NCI-H1417 (cell line): ENCODE results near the gene GLDN.

Source experiments
- DNase-seq, 3 experiments: peaks; one replicate each; lab custom pipeline; 2025; lab: John Stamatoyannopoulos, UW

Gene GLDN

DNA sequence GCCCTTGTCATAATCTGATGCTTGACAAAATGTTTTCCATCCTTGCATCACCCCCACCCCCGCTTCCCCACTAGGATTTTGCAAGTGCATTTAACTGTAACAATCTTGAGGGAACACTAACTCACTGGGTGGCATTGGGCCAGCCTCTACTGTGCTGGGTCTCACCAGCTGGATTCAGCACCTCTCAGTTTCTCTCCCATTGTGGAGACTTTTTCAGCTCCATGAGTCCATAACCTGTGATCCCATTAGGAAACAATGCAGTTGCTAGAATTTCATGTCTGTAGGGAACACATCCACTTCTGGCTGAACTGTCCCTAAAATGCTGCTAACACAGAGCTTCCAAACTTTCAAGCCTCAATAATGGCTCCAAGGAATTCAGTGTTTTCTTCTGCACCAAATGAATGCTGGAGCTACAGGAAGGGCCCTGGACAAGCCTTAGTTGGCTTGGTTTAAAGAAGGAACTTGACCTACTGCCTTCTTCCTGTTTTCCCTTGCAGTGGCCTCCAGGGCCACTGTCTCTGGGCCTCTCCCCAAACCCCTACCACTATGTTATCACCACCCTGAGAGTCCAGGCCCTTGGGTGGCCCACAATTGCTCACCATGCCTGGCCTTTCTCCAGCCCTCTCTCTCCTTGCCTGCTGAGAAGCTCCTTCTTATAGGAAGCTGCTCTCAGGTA is 18.7 kb upstream of the GLDN start:
- no peak for DNase-seq

DNA sequence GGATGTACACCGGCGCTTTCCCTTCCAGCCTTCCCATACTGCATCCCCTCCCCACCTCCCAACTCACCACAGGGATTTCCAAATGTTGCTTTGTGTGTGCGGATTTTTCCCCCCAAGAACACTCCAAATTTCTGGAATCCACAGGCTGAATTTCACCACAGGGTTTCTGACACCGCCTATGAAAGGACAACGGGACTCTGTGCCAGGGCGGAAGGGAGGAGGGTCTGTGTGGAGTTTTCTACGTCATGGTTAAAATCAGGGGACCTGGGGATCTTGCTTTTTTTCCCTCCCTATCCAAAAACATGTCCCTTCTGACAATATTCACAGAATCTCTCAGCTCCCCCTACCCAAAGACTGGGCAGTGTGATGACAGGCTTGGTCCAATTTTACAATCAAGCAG is 17.7 kb upstream of the GLDN start:
- no peak for DNase-seq

DNA sequence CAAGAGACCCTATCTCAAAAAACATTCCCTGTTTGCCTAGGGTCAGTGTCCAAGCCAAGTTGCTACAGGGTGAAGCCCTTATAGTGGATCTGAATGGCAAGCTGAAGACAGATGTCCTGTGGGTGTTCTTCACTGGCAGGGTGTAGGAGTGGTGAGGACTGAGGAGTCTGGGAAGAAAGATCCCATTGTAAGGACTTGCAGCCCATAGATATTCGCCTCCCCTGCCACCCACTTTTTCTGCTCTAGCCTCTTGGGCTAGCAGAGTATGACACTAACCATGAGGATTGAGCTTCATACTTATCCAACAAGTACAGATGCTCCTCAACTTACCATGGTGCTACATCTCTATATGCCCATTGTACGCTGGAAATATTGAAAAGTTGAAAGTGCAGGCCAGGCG is 16.3 kb upstream of the GLDN start:
- DNase-seq = no peak

DNA sequence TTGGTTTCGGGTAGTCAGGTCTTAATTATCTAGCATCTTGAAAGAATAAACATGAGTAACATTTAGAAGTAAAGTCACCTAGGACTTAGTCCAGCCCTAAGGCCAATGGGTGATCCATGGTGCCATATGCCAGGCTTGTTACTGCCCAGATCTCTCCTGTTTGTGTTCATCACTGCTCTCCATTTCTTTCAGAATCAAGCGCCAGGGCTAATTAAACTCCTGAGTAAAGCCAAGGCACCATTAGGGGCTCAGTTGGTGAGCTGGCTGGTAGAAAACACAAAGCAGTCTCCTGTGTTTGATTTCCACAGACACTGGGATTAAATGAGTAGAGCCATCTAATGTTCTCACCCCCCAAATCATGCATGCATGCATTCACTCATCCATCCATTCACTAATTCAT is 14.4 kb upstream of the GLDN start:
- peak in 1 of 3 experiments; percentile 1 for DNase-seq

DNA sequence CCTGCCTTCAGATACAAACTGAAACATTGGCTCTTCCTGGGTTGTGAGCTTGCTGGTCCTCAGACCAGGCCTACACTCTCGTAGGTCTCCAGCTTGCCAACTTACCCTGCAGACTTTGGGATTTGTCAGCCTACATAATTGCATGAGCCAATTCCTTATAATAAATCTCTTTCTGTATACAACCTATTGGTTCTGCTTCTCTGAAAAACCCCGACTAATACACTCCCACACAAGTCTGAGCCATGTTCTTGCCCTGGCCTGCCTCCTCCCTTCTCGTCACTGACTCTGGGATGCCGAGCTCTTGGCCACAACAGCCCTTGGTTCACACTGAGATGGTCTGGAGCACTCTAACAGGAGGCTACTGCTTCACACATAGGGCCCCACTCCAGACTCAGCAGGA is 12.5 kb upstream of the GLDN start:
- no peak for DNase-seq

DNA sequence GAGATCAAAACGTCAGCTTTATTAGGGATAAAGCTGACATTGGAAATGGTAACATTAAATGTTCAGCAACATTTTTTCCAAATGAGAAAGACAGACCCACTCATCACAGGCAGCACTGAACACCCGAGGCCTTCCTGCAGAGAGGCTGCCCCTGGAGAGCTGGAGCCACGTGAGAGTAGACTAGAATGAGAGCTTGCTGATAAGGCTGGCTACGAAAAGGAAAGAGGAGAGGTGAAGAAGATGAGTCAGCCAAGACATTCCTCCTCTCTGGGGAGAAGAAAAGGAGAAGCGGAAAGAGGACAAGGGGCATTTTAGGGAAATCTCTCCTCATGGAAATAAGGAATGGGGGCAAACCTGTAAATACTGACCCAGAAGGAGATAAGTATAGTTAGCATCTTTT is 10.3 kb upstream of the GLDN start:
- DNase-seq = no peak

DNA sequence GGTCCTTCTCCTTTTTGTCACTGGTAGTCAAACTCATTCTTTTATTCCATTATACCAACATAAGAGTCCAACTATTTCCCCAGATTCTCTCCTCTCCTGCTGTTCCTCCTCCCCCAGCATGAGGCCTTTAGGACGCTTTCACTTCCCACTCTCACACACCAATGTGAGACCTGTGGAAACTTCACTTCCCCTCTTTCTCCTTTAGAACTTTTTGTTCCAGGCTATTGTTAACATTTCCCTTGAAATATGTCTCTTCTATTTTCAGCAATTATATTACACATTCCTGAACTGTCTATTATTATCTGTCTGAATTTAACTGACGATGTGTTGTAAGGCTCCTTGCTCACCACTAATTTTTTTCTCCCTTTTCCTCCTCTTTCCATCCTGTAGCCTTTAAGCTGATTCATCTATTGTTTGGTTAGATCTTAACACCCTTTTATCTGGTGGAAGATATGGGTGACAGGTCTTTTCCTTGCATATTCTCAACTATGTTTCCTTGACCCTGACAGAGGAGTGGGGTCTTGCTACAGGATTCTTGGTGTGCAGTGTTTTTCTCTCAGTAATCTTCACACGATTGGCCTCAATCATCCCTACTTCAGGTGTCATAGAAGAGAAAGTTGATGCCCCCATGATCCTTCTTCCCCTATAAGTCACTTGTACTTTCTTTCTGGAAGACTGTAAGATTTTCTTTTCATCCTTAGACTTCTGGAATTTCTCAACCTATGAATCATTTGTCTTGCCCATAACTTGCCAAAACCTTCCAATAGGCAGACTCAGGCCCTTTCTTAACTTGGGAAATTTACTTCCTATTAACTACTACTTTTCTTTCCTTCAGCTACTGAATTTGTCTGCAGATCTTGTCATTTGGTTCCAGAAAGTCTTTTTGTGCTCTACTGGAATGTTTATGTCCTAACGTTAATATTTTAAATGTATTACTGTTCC is 9.0 kb upstream of the GLDN start:
- DNase-seq = no peak

DNA sequence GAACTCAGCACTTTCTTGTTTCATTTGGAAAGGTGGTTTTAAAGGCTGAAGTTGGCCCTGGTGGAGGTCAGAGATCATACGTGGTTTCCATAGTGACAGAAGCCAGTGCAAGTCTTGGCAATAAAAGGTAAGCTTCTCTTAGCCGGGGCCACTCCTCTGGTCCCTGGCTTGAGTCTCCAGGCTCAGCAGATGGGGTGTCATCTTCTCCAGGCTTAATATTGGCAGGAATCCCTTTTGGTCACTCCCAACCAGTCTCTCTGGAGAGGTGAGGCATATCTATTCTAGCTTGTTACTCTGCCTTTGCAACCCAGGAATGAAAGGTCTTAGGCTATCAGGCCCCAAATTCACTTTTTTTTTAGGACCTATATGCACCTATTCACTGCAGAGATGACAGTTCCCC is 7.9 kb upstream of the GLDN start:
- DNase-seq = no peak

DNA sequence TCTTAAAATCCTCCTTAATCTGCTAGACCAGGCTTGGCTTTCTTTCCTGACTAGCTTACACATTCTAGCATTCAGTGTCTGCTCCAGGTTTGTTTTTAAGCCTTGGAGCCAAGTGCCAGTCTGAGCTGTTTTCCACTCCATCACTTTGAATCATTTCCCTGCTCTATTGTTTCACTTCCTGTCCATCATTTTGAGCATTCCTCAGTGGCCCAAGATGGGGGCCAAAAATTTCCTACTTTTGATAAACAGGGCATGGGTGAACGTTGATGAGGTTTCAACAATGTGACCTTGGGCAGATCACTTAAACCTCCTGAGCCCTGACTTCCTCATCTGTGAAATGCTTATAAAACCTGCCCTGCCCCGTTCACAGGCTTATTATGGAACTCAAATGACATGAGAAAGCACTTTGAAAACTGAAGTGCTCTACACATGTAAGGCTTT is 7.4 kb upstream of the GLDN start:
- DNase-seq = peak in 1 of 3 experiments; percentile 68

DNA sequence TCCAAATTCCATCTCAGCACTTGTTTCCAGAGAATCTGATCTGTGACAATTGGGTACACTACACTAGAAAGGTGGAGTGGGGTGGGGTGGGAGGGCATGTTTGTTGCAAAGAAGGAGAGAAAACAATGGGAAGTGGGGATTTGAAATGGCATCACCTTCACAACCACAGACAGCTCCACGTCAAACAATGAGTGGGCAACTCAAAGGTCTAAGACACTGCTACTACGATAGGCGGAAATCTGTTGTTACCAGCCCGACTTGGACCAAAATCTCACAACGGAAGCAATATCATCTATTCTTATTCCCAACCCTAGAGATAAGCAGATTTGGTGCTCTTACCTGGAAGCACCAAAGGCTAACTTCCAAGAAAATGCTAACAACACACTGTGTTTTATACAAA is 6.4 kb upstream of the GLDN start:
- DNase-seq = no peak

DNA sequence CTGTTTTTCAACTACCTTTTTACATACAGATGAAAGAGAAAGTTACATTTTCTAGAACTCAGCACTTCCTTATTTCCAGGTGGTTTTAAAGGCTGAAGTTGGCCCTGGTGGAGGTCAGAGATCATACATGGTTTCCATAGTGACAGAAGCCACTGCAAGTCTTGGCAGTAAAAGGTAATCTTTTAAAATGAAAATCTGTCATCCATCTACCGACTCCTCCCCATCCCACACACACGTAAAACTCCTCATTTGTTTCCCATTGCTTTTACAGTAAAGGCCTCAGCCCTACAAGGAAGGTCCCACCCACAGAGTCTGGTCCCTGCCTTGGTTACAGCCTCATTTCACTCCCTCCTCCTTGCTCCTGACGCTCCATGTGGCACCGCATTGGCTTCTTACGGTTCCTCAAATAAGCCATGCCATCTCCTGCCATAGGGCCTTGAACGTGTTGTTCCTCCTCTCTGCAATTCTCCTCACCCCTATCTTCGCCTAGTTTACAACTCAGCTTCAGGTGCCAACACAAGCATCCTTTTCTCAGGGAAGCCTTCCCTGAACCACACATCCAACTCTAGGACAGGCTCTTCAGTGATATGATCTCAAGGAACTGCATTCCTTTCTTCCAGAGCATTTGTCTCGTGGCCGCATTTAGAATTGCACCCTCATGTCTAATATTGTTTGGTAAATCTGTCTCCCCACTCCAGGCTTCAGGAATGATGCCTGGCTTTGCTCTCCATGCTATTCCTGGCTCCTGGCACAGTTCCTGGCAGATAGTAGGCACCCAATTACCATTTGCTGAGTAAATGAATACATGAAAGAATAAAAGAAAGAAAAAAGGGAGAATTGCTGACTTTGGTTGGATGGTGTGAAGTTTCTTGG is 5.7 kb upstream of the GLDN start:
- DNase-seq = no peak

DNA sequence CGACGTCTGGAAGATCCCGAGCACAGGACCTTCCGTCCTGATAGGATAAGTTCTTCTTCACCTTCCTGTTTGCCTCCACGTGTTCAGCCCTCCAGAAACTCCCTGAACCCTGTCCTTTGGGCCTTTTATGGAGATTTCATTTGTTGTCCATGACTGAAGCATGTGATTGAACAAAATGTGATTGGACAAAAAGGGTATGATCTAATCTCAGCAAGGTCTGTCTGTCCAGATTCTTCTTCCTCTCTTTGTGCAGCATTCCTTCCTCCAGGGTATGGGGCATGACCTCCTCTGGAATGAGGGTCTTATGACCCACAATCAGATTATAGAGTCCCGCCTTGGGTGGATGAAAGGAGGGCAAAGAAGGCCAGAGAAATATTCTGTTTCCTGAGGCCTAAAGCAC is 3.0 kb upstream of the GLDN start, which contains the start of gene CYP19A1:
CYP19A1 (minus strand) TSS at position 101 of the 400 bp plus-strand sequence. CDS start 95,684 bp downstream, outside the sequence.
- DNase-seq = no peak

DNA sequence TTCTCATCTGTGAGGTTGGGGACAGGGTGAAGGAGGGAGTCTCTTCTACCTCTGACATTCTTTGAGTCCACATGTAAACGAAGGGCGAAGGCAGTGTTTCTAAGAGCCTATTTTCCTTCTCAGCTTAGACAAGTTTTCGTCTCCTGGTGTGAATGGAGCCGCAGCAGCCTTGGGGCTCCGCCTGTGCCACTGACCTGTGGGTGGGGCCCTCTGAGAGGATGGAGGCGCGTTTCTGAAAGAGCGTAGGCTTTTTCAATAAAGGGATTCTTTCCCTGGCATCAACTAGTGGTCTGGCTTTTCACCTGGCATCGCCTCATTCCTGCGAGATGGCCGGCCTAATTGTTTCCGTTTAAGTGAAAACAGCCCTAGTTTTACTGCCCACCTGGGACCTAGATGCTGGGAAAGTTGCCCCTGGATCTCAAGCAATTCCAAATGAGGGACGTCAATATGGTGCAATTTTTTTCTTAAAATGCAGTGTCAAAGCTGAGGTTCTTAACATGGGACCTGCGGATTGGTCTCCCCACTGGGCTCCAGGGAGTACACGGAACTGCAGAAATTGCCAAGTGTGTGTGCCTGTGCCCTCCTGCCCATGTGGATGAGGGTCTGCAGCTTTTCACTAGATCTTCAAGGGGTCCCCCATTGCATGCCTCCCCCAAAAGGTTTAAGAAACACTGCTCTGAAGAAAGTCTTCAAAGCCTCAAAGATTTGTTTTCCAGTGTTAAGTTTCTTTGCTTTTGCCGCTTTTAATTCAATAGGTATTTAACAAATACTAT is 958 bp downstream of the GLDN start:
- DNase-seq = no peak

DNA sequence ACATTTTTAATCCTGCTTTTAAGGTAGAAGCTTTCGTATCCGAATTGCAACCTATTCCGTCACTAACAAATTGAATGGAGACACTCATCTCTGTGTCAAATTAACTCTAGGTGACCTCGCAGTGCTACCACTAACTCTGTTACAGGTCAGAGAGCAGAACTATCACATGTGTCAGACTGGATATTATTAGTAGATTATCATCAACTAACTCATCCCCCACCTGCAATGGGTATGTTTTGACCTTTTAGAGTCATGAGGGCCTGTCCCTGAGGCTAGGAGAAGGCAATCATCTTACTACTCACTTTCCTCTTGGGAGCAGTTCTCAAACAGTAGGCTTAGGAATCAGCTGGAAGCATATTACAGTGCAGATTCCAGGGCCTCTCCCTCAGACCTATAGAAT is 2.0 kb downstream of the GLDN start:
- DNase-seq = no peak

DNA sequence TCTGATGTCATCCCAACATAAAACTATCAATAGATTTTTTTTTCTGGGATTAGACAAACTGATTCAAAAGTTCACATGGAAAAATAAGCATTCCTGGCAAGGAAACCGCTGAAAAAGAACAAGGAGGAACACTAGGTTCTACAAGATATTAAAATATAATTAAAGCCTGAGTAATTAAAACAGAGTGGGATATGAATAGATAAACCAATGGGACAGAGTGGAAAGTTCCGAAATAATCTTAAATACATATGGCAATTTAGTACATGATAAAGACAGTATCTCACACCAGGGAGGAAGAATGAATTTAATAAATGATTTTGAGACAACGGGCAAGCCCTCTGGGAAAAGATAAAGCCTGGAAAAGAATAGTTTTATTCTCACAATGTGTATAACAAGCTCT is 4.7 kb downstream of the GLDN start:
- DNase-seq = no peak

DNA sequence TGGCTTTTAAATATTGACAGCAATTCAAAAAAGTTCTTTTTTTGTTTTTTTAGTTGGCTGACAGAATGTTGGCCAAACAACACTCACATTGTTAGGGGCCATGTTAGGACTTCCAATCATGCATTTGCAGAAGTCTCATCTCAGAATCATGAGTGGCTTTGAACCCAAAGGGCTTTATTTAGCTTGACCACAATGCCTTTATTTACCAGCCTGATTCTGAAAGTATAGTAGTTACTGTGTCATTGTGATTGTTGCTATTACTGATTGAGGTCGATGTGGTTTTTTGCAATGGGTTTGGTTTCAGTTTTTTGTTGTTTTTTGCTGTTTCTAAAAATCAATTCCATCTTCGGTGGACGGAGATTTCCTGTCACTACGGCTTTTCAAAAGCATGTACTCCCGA is 7.2 kb downstream of the GLDN start:
- peak in 1 of 3 experiments; percentile 2 for DNase-seq

DNA sequence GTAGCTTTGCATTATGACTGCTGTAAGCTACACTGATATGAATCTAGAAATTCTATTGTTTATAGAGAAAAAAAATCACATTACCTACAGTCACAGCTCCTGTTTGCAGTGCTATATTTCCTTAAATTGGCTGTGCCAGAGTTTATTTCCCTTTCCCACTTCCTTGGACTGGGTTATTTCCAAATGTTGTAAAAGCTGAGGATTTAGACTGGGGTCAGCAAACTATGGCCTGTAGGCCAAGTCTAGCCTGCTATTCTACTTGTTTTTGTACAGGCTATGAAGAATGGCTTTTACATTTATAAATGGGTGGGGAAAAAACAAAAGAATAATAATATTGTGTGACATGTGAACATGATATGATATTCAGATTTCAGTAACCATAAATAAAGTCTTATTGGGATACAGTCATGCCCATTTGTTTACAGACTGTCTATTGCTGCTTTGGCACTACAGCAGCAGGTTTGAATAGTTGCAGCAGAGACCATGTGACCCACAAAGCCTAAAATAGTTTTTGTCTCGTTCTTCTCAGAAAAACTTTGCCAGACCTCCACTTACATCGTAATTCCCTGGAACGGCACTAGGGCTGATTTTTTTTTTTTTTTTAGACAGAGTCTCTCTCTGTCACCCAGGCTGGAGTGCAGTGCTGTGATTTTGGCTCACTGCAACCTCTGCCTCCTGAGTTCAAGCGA is 7.8 kb downstream of the GLDN start:
- no peak for DNase-seq

DNA sequence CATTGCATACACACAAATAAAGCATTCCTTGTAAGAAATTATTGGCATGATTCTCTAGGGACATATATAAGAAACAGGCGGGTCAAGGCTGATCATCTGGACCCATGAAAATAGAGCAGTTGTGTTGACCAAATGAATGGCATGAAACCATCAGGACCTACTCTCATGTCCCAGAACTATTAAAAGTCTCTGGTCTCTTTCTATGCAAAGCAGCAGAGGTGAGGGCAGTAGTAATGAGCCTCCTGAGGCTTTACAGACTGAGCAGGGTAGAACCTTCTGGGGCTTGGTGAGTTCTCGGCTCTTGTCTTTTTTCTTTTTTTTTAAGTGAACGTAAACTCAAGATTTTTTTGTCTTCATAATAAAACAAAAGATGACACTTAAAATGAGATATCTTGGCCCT is 9.3 kb downstream of the GLDN start:
- DNase-seq = no peak

DNA sequence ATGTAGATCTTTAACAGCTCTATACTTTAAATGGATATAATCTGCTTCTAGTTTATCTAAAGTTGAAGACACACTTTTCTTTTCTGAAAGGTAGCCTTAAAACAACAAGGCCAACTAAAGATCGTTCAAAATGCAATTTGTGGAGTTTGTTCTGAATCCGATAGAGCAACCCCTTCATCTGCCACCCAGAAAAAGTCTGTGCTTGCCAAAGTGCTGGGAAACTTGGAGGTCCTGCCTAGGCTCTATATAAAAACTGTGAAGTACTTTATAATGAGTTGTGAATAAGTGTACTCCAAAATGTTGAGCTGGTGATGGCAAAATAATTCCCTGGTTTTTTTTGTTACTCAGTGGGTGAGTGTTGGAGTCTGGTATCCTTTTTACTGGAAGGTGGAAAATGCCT is 12.5 kb downstream of the GLDN start:
- no peak for DNase-seq

DNA sequence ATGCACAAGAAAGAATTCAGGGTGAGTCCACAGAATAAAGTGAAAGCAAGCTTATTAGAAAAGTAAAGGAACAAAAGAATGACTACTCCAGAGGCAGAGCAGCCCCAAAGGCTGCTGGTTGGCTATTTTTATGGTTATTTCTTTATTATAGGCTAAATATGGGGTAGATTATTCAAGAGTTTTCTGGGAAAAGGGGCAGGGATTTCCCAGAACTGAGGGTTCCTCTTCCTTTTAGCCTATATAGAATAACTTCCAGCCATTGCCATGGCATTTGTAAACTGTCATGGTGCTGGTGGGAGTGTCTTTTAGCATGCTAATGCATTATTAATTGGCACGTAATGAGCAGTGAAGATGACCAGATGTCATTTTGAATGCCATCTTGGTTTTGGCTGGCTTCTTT is 13.6 kb downstream of the GLDN start:
- DNase-seq = no peak

DNA sequence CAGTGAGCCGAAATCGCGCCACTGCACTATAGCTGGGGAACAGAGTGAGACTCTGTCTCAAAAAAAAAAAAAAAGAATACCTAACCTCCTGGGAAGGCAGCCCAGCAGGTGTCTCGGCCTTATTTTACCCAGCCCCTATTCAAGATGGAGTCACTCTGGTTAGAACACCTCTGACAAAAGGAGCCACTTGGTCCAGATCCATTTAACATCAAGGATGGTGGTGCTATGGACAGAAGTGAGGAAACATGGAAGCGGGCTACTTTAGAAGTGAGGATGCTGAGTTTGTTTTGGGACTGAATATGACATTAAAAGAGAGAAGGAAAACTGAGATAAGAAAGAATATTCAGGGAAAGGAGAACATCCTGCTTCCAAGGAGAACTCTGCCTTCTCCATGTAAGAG is 14.7 kb downstream of the GLDN start:
- no peak for DNase-seq
